ENCODE data around the gene HOXB9. TPM values are rescaled to one million over a fixed set of nuclear protein-coding genes. Genes with fewer than 3 reads are reported as not detected.

HOXB9 gene
- total and polyA plus RNA-seq, 2 experiments from 2014 or later: not detected

GRCh38 chr17:48596735-48597527 lies 29.2 kb downstream of the HOXB9 start:
- H4K20me1 ChIP-seq (replicated peaks; ENCODE audit: insufficient read depth): peaks cover 52% of the 10 kb centered on the region

More at GRCh38 chr17:48596735-48597527, 29.2 kb downstream of the HOXB9 start:
- Histone ChIP-seq H3K27me3 (ENCODE audit: insufficient read depth) (peaks cover 100% of the 10 kb centered on the region), H3K4me1 (ENCODE audit: insufficient read depth) (peaks cover 53% of the 10 kb centered on the region), H3K36me3 (ENCODE audit: insufficient read depth) (no peaks in the 10 kb centered on the region), H3K4me3 (peak overlapping the region; percentile 41; the same call in 1 of the 2 replicates), H3K27ac (ENCODE audit: low read depth) (no peak overlapping the region), H3F3A (replicated peaks; ENCODE audit: low read depth) (peaks cover 58% of the 10 kb centered on the region), H2AFZ (no peak overlapping the region), H3K4me2 (peak overlapping the region; percentile 73), H3K79me2 (replicated peaks; ENCODE audit: insufficient read depth) (no peaks in the 10 kb centered on the region), H3K9me2 (ENCODE audit: insufficient read depth) (no peaks in the 10 kb centered on the region)
- TF ChIP-seq ZNF462 (CRISPR knock-in tag; IDR thresholded peaks at IDR 0.05) (no peak), CREB1 (CRISPR knock-in tag; IDR thresholded peaks at IDR 0.05; ENCODE audit: low read depth) (no peak), ZNF331 (CRISPR knock-in tag; IDR thresholded peaks at IDR 0.05; ENCODE audit: low read depth) (no peak), EZH2 (IDR thresholded peaks at IDR 0.05; ENCODE audit: low read depth, unreplicated experiment) (peak; percentile 79), CTCF (conservative IDR thresholded peaks at IDR 0.05; ENCODE audit: low read depth in 2 of 2) (peak in 1 of 2 experiments; percentile 37; a peak in 2 of 4 replicates), JUNB (IDR thresholded peaks at IDR 0.05; ENCODE audit: unreplicated experiment) (no peak), REST (IDR thresholded peaks at IDR 0.05; ENCODE audit: unreplicated experiment) (no peak), NANOG (IDR thresholded peaks at IDR 0.05; ENCODE audit: borderline replicate concordance) (no peak), ETS1 (IDR thresholded peaks at IDR 0.05) (no peak)
- Mint-ChIP-seq H3K36me3 (ENCODE audit: low read depth) (peaks cover 3% of the 10 kb centered on the region; the same call in 1 of the 3 replicates), H3K27ac (no peak overlapping the region), H3K4me1 (peaks cover 33% of the 10 kb centered on the region), H3K9me3 (no peaks in the 10 kb centered on the region; the same call in 2 of the 3 replicates), H3K27me3 (ENCODE audit: insufficient read depth, low read depth, poor library complexity) (peaks cover 100% of the 10 kb centered on the region), H3K4me3 (peak overlapping the region; percentile 52; the same call in 1 of the 3 replicates)
- DNase-seq (ENCODE audit: low spot score) (peak; percentile 81), ATAC-seq (peak; percentile 2; the same call in 2 of the 3 replicates)
